GM21515 (cell line): ENCODE results near the gene KRT81.
"Not testable (repeated sequence)": the region's sequence is repeated elsewhere in the genome, so short reads cannot be mapped to it uniquely, and the experiment has no call there.

ENCODE experiments used
- ATAC-seq: cut with Tn5 transposase; IDR thresholded peaks from one replicate; pipeline ENCODE4 v1.9.1; 2021; ENCODE audit not compliant: unreplicated experiment

Gene KRT81

DNA sequence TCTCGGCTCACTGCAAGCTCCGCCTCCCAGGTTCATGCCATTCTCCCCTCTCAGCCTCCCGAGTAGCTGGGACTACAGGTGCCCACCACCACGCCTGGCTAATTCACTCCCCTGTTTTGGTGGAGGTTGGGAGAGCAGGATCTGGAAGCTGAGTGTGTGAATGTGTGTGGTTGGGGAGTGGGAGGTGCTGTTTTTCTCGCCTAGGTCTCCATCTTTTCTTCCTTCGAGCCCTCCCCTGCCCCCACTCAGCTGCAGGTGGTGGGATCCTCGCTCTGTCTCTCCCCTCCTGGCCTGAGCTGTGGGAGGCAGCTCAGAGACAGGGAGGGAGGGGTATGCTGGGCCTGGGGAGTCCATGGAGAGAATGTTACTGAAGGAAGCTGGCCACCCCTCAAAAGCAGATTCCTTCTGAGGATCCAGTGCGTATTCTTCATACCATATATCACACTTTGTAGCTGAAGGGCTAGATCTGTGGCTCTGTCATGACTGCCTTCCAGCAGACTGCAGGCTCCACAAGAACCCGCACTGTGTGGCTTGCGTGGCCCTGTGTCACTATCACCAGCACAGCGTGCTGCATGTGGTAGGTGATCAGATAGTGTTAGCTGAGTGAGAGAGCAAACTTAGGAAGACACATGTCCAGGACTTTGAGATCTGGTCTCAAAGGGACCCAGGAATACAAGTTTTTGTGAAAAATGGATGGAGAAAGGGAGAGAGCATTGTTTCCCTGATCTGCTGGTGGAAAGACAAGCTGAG, 27.1 kb upstream of the KRT81 start:
- ATAC-seq: no peak

DNA sequence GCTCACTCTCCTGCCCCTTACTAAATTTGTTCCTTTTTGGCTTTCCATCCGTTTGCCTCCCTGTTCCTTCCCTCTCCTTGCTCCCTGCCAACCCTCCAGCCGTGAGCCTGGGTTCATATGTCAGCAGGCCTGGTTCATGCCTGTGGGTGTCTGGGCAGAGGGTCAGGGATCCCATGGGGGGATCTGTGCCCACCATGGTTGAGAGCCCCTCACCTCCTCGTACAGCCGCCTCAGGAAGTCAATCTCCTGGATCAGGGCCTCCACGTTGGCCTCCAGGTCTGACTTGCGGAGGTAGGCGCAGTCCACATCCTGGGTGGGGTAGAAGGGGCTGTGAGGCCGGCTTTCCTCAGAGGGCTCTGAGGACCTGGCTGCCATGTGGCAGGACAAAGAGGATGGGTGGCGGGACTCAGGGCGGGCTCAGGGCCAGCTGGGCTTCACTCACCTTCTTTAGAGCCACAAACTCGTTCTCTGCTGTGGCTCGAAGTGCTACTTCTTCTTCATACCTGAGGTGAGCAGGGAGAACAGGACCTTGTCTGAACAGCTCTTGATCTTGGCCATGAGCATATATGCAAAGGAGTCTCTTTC, 26.2 kb upstream of the KRT81 start:
- ATAC-seq: no peak

DNA sequence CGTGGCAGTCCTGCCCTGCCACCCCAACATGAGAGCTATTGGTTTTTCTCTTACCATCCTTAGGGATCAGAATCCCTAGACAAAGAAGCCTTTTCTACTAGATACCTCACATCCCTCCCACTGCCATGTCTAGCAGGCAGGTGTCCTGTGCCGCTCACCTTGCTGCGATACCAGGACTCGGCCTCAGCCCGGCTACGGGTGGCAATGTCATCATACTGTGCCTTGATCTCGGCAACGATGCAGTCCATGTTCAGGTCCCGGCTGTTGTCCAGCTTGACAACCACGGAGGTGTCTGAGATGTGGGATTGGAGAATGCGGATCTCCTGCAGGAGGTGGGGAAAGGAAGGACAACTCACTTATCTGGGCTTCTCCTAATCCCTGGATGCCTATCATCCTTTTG, 25.4 kb upstream of the KRT81 start:
- ATAC-seq: no peak

DNA sequence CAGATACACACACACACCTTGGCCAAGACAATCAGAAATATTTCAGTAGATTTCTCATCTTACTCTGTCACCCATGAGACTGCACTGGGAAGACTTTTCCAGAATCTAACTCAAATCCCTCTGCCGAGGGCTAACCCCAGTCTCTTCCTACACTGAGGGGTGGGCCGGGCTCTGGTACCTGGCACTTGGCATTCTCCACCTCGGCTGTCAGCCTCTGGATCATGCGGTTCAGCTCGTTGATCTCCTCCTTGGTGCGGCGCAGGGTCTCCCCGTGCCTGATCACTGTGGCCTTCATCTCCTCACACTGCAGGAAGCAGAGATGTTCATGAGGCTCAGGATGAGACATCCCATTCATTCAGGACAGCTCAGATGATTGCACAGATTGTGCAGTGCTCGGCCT, 25.0 kb upstream of the KRT81 start:
- no peak for ATAC-seq

DNA sequence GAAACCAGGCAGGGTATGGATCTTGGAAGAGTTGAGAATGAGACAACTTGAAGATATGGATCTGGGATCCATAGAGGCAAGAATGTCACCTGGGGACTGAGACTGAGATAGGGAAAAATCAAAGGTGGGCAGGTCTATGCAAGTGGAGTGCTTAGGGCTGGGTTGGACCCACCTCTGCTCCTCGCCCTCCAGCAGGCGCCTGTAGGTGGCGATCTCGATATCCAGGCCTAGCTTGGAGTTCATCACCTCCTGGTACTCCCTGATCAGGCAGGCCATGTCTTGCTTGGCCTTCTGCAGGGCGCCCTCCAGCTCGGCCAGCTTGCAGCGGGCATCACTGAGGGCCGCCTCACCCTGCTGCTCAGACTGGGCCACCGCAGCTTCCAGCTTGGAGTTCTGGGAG, 24.4 kb upstream of the KRT81 start:
- ATAC-seq: not testable (repeated sequence)

DNA sequence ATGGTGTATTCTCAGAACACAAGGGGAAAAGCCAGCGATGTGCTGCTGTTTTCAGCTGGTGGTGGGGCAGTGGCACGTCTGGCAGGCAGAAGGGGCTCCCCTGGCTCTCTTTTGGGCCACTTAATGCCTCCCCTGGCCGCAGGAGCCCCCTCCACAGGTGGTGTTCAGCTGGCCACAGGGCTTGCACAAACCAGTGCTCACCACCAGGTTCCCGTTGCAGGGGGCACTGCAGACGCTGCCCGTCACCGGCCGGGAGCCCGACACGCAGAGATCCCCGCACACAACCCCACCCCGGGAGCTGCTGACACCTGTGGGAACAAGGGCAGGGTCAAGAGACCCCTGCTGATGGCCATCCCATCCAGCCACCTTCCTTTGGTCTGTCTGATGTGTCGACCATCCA, 23.2 kb upstream of the KRT81 start:
- ATAC-seq: no peak

DNA sequence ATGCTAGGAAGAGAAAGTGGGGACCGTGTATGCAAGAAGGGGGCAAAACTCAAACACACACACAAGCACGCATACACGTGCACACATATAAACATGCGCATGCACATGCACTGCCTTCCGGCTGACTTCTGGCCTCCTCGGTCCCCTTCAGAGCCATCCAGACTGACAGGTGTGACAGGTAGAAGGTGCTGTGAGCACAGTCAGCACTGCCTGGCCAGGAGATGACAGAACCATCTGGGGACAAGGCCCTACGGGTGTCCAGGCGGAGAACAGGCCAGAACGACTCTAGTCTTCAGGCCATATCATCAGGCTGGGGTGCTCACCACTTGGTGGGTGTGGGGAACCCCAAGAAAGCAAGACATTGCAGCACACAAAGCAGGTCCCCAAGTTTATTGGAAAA, 22.6 kb upstream of the KRT81 start:
- ATAC-seq: no peak

DNA sequence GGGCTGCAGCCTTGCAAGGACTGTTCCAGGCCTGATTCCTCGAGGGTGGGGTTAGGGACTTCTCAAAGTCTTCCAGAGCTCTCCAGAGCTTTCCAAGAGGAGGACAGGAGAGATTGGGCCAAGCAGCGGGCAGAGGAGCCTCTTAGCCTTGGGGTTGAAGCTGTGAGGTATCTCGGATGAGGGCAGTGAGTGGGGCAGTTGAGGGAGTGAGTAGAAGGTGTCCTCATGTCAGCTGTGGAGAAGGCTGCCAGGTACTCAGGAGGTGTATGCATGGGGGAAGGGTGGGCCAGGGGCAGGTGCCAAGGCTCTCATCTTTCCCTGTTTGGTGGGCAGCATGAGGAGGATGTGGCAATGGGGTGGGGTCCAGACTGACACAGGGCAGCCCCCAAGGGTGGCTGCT, 22.1 kb upstream of the KRT81 start:
- no peak for ATAC-seq

DNA sequence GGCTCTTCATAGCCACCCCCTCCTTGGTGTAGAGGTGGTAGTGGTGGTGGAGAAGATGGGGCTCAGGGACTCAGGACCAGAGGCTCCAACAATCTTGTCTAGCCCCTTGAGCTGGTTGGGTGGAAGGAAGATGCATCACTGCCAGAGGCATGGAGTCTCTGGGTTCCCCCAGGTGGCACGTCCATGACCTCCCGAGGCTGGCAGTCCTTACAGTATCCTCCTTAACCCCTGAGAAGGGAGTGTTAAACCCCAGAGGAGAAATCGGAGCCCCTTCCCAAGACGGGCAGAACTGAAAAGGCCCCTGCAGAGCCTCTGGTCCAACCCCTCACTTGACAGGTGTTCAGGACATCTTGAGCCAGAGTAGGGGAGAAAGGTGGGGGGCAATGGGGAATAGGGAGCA, 20.8 kb upstream of the KRT81 start:
- ATAC-seq: no peak

DNA sequence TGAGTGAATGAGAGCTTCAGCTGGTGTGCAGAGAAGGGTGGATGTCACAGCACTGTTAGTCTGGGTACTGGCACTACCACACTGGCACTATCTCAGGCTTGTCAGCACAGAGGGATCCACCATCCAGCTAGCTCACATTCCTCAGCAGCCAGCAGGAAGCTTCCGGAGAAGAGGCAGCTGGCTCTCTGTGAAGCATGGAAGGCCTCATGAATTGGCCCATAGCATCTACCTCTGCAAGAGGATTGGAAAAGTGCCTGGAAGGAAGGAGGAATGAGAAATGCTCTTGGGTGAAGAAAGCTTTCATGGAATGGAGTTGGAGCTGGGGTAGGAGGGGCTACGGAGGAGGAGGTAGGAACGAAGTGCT, 19.9 kb upstream of the KRT81 start:
- no peak for ATAC-seq

DNA sequence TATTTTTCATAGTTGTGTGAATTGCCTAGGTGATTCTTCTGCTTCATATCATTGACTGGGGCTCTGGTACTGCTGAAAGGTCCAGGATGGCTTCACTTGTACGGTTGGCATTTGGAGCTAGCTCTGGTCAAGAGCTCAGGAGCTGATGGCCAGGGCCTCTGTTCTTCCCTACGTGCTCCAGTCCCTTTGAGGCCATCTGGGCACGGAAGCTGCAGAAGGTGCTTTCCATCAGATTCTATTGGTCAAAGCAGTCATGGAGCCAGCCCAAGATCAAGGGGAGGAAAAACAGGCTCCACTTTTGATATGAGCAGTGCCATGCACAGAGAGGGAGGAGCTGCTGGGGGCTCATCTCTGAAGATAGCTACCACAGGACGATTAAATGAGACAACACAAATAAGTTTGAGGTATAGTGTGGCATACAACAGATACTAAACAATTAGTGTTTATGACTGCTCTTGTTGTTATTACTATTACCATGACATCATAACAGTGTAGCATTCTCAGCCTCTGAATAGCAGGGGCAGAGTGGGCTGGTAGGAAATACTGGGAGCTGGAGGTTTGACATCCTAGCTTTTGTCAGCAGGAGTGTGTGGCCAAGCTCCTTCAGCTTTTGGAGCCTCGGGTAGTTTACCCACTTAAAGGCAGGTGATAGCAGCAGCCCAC, 19.4 kb upstream of the KRT81 start:
- ATAC-seq: no peak

DNA sequence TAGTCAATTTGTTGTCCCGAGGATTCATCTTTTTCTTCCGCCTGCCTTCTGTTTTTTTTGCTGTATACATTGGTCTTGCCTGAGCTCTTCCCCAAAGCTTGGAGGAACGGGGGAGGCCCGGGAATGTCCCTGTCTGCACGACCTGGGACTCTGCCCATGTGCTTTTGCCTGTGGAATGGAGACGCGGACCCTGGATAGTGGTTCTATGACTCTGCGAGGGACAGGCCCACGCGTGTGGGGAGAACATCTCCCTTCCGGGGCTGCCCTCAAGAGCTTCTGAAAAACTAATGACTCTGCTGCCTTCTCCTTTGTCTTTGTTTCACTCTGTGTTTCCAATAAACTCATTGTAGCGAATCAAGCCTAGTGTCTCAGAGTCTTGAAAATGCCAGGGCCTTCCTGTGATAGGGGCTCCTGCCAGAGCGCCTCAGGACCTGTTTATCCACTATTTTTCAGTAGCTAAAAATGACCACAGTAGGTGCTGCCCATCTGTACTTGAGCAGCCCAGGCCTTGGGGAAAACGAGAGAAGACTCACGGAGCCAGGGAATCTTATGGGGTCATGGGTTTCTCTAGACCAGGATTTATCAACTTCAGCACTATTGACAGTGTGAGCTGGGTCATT, 17.6 kb upstream of the KRT81 start:
- ATAC-seq: no peak

DNA sequence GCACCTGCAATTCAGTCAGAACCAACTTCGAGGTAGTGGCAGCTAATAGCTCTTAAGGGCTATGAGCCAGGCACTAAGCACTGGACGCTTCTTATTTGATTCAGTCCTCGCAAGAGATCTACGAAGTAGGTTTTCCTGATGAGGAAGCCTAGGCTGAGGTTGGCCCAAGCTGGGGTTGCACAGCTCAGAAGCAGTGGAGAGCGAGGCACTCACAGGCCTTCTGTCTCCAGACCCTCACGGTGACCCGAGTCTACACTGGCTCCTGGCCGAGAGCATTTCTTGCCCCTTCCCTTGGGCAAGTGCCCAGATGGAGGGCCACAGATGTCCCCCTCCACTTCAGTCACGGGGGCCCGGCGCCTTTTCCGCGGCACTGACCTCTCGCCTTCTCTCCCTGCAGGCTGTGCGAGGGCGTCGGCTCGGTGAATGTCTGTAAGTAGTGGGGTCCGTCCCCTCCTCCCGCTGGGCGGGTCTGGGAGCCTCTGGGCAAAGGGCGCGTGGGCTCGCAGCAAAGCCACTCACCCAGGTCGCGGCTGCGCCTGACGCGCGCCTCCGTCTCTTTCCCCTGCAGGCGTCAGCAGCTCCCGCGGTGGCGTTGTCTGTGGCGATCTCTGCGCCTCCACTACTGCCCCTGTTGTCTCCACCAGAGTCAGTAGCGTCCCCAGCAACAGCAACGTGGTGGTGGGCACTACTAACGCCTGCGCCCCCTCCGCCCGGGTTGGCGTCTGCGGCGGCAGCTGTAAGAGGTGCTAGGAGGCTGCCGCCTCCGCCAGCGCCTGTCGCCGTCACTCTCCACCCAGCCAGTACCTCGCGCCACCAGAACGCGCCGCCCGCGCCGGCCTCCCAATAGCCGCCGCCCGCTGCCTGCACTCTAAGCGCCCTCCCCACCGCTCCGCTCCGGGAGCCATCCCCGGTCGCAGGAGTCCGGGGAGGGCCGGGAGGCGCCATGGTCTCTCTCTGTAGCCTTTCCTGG, 16.8 kb upstream of the KRT81 start:
- ATAC-seq: no peak

DNA sequence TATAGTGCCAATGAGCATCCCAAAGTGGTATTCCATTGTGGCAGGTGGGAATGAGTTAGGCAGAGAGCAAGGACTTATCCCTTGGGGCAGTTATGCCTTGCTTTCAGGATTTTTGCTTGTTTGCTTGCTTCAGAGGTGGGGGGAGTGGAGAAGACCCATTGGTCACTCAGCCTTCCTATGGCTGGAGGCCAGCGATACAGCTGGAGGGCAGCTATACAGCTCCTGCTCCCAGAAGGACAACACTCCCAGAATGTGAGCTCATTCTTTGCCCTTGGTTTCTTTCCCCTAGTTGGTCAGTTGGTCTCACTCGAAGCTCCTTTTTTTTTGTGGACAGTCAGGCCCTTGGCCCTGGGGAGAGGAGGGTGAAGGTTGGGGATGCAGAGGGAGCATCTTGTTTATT, 15.4 kb upstream of the KRT81 start:
- no peak for ATAC-seq

DNA sequence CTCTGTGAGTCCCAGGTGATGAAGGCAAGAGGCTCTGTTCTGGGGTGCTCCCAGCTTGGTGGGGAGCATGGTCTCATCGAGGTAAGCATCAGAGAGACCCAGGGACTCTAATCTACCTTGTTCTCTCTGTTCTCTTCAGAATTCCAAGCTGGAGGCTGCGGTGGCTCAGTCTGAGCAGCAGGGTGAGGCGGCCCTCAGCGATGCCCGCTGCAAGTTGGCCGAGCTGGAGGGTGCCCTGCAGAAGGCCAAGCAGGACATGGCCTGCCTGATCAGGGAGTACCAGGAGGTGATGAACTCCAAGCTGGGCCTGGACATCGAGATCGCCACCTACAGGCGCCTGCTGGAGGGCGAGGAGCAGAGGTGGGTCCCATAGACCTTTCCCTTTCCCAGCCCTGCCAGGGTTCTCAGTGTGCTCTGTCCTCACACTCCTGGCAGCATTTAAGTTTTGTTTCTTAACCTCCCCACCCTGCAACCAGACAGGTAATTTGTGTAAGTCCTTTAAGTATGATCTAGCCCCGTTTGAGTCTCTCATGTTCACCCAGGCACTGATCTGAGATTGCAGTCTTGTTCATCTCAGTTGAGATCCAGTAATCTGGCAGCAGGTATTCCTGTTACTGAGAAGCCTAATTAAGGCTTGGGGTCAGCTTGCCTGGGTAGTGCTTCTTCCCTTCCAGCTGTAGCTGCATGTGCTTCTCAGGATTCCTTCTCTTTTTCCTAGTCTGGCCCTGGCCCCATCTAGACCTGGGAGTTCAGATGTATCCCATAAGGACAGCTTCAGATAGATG, 14.8 kb upstream of the KRT81 start:
- no peak for ATAC-seq

DNA sequence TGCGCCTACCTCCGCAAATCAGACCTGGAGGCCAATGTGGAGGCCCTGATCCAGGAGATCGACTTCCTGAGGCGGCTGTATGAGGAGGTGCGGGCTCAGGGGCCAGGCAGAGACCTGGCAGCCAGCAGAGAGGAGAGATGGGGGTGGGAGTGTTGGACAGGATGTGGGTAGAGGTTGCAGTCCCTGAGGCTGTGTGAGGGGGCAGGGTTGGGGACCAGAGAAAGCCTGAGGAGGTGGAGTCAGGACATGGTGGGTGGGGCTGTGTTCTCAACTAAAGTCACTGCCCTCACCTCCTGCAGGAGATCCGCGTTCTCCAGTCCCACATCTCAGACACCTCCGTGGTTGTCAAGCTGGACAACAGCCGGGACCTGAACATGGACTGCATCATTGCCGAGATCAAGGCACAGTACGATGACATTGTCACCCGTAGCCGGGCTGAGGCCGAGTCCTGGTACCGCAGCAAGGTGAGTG, 13.6 kb upstream of the KRT81 start:
- ATAC-seq: not testable (repeated sequence)

DNA sequence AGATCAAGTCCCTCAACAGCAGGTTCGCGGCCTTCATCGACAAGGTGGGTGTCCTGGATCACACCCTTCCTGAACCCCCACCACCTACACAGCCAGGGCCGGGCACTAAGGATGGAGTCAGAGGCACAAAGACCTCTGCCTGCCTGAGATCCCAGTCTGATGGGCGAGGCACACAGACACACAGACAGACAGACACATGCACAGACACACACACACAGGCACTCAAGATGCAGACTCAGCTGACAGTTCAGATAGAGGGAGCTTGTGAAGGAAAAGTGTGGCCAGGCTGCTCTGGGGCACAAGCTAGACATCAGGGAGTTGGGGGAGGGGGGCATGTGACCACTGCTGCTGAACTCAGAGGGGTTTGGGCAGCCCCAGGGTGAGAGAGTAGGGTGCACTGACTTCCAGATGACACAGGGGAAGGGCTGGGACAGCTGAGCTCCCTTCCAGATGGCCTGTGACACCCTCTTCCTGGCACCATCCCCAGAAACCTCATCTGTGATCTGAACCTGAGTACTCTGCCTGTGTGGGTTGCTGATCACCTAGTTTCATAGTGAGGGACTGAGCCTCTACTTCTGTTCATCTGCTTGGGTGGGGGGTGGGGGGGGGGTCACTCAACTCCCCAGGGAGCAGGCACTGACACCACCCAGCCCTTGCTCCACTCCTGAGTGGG, 11.0 kb upstream of the KRT81 start:
- not testable (repeated sequence) for ATAC-seq

DNA sequence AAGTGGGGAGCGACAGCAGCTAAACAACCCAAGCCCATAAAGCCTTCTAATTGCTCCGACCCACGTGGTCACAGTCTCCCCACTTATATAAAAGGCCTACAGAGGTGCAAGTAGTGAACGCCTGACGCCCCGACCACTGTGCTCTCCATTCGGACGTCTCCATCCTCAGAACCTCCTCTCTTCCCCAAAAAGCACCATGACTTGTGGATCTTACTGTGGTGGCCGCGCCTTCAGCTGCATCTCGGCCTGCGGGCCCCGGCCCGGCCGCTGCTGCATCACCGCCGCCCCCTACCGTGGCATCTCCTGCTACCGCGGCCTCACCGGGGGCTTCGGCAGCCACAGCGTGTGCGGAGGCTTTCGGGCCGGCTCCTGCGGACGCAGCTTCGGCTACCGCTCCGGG, 10.4 kb upstream of the KRT81 start:
- ATAC-seq: not testable (repeated sequence)
